ENCODE results near the gene FAM13A. TPM values are rescaled to one million over a fixed set of nuclear protein-coding genes. Genes with fewer than 3 reads are reported as not detected.
A peak's percentile ranks its signal among the peaks of the same experiment; 100 is the strongest.

FAM13A gene
- total and polyA plus RNA-seq, 2 donors (not counting 3 experiments of a cell fraction or from before 2014, with no cell fraction given): 3.3 to 10.5 TPM

DNA sequence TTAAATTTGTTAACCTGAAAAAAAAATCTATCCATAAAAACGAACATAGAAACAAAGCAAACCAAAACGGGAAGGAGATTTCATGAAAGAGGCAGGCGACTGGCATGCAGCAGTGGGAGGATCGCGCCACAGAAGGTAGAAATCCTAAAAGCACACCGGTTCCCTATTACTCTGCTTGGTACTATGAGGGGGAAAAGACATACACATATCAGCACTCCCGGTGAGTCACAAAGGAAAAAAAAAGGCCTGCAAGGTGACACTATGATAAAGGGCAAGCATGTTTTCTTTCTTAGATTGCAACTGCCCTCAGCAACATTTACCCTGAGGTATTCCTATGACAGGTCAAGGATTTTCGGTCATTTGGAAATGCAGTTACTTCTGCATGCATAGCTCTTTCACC is 298.7 kb downstream of the FAM13A start:
- Histone ChIP-seq H3K4me1 (ENCODE audit: control insufficient read depth, extremely low read depth, insufficient read depth, low read length) (no peaks in the 10 kb centered on the region), H3K4me2 (ENCODE audit: insufficient read depth, low read length) (no peak overlapping the region), H3K9ac (replicated peaks; ENCODE audit: extremely low read depth, insufficient read depth, low read length) (no peak overlapping the region), H2AFZ (ENCODE audit: low read depth, low read length) (no peak overlapping the region), H3K79me2 (ENCODE audit: control insufficient read depth, insufficient read depth, low read length) (no peaks in the 10 kb centered on the region), H3K9me1 (replicated peaks; ENCODE audit: control insufficient read depth, extremely low read depth, insufficient read depth, low read length) (no peaks in the 10 kb centered on the region), H3K9me3 (replicated peaks; ENCODE audit: control insufficient read depth, insufficient read depth, low read length) (no peaks in the 10 kb centered on the region), H3K4me3 (replicated peaks in 1 of 3; ENCODE audit: insufficient read depth in 1 of 3, low read depth in 1 of 3, low read length in 3 of 3) (no peak overlapping the region), H4K20me1 (replicated peaks; ENCODE audit: control insufficient read depth, extremely low read depth, insufficient read depth, low read length) (no peaks in the 10 kb centered on the region), H3K27me3 (ENCODE audit: control insufficient read depth in 2 of 2, insufficient read depth in 2 of 2, low read length in 2 of 2) (no peaks in the 10 kb centered on the region), H3K27ac (ENCODE audit: insufficient read depth, low read depth, low read length) (no peak overlapping the region), H3K36me3 (ENCODE audit: control insufficient read depth in 2 of 2, extremely low read depth in 1 of 2, insufficient read depth in 2 of 2, low read length in 2 of 2) (no peaks in the 10 kb centered on the region)
- intact Hi-C loops (cut with micrococcal nuclease) (no loop called here), dilution Hi-C loops (cut with MboI; ENCODE audit: extremely low pct_ligation_motif_present, low sequenced_read_pairs) (no loop called here)
- TF ChIP-seq MAX (IDR thresholded peaks at IDR 0.05; ENCODE audit: insufficient read depth, insufficient read length) (no peak), FOS (IDR thresholded peaks at IDR 0.05; ENCODE audit: borderline replicate concordance, insufficient read depth, low read length) (no peak), JUN (IDR thresholded peaks at IDR 0.05; ENCODE audit: borderline replicate concordance, insufficient read depth, insufficient read length, low read depth) (no peak), EZH2 (IDR thresholded peaks at IDR 0.05; ENCODE audit: borderline replicate concordance, low read depth, low read length, severe bottlenecking) (no peak), POLR2AphosphoS5 (IDR thresholded peaks at IDR 0.05; ENCODE audit: insufficient read depth, low read depth, low read length) (no peak), GATA2 (IDR thresholded peaks at IDR 0.05; ENCODE audit: insufficient read depth, insufficient read length, low read depth, low read length) (no peak), POLR2A (IDR thresholded peaks at IDR 0.05; ENCODE audit: low read depth, low read length) (no peak), MYC (IDR thresholded peaks at IDR 0.05; ENCODE audit: low read depth, low read length) (no peak)
- TF ChIP-seq, protein P1, sequence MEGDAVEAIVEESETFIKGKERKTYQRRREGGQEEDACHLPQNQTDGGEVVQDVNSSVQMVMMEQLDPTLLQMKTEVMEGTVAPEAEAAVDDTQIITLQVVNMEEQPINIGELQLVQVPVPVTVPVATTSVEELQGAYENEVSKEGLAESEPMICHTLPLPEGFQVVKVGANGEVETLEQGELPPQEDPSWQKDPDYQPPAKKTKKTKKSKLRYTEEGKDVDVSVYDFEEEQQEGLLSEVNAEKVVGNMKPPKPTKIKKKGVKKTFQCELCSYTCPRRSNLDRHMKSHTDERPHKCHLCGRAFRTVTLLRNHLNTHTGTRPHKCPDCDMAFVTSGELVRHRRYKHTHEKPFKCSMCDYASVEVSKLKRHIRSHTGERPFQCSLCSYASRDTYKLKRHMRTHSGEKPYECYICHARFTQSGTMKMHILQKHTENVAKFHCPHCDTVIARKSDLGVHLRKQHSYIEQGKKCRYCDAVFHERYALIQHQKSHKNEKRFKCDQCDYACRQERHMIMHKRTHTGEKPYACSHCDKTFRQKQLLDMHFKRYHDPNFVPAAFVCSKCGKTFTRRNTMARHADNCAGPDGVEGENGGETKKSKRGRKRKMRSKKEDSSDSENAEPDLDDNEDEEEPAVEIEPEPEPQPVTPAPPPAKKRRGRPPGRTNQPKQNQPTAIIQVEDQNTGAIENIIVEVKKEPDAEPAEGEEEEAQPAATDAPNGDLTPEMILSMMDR (IDR thresholded peaks at IDR 0.05; ENCODE audit: extremely low read depth in 1 of 2, insufficient read depth in 1 of 2, low read depth in 1 of 2, low read length in 2 of 2): no peak
- FAIRE-seq: no peak
- no TSS peak for BruUV-seq (replicated peaks)
- ChIA-PET POLR2A (no interaction called here), CTCF (interaction anchor here (1.2 to 5.8 kb wide), 3 partner anchors 11 to 33 kb away, joined by 3 to 19 read pairs (median 3); no protein-coding TSS in a partner anchor)
- DNase-seq (ENCODE audit: low read depth, low spot score): peak; percentile 15
